Activated naive CD8-positive, alpha-beta T cell treated with anti-CD3 and anti-CD28 coated beads for 36 hours (primary cell): Measurements from ENCODE around the gene ACTR2. TPM values are rescaled to one million over a fixed set of nuclear protein-coding genes. Genes with fewer than 3 reads are reported as not detected.
"Not testable (repeated sequence)": the region's sequence is repeated elsewhere in the genome, so short reads cannot be mapped to it uniquely, and the experiment has no call there.

Experiments
- DNase-seq: peaks from one replicate; pipeline ENCODE4 v3.0.0; 2021
- H3K27ac Mint-ChIP-seq: one replicate; pipeline ENCODE4 v1.8.0; 2022; ENCODE audit warnings: mild to moderate bottlenecking, moderate library complexity, mixed read lengths
- H3K27me3 Mint-ChIP-seq: one replicate; pipeline ENCODE4 v1.8.0; 2022; ENCODE audit warnings: mild to moderate bottlenecking, mixed read lengths
- H3K36me3 Mint-ChIP-seq: one replicate; pipeline ENCODE4 v1.8.0; 2021; ENCODE audit warnings: mild to moderate bottlenecking, mixed read lengths
- H3K4me1 Mint-ChIP-seq: one replicate; pipeline ENCODE4 v1.8.0; 2021; ENCODE audit warnings: mixed read lengths
- H3K4me3 Mint-ChIP-seq: one replicate; pipeline ENCODE4 v1.8.0; 2022; ENCODE audit warnings: mild to moderate bottlenecking, moderate library complexity, mixed read lengths
- H3K9me3 Mint-ChIP-seq: one replicate; pipeline ENCODE4 v1.8.0; 2022; ENCODE audit warnings: mixed read lengths
- total RNA-seq, 2 experiments: library from RNA; stranded (reverse); gene quantifications; one replicate each; pipeline ENCODE4 v1.2.3, GENCODE V29; 2021

Gene ACTR2
- total RNA-seq, 2 experiments from 2014 or later = 298 to 299 TPM

DNA sequence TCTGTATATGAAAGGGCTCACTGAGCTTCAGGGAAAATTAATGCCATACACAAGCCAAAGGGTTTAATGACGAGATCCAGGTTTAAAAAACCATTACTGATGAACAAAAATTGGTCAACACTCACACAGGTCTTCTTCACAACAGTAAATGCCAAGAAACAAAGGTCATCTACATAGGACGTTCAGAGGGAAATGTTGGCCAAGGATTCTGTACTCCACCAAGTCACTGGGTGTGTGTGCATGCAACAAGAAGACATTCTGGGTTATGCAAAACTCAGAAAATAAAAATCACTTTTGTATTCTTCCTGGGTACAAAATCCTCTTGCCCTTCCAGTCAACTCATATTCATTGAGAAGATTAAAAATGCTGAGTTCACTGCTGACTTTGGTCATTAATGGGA is 78.3 kb downstream of the ACTR2 start:
- Mint-ChIP-seq H3K36me3 (peaks cover 2% of the 10 kb centered on the region), H3K9me3 (no peaks in the 10 kb centered on the region), H3K4me1 (peaks cover 22% of the 10 kb centered on the region), H3K27ac (no peak overlapping the region), H3K4me3 (no peak overlapping the region), H3K27me3 (peaks cover 9% of the 10 kb centered on the region)
- DNase-seq = no peak

DNA sequence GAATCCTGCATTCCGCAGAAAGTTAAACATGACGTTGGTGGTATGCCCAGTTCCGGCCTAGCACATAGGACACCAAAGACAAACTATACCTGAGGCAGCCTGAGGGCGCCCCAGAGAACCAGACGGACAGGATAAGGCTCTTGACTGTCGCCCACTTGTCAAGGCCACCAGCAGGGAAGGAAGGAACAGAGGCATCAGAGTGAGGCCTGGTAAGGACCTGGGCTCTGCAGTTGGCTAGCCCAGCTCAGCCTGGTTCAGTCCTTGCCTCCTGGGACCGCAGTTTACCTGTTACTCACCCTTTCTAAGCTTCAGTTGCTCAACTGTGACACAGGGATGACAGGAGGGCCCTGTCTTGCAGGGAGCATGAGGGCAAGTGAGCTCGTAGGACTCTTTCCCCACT is 82.1 kb downstream of the ACTR2 start:
- no peak overlapping the region for H3K27ac Mint-ChIP-seq

DNA sequence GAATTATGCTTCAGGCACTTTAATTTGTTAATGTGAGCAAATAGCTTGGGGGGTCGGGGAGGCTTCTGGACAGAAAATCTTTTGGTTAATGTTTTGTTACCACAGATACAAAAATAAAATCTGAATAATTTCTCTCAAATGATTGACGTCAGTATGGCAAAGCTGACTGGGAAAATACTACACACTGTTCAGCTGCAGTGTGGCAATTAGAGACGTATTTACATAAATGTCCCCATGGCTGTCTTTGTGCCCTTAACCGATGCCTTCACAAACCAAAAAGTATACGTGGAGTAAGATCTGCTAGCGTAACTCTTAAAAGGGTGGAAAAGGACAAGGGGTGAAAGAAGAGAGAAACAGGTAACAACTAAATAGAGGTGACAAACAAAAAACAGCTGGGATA is 83.4 kb downstream of the ACTR2 start:
- Mint-ChIP-seq H3K9me3 (no peaks in the 10 kb centered on the region), H3K4me3 (no peak overlapping the region), H3K4me1 (no peaks in the 10 kb centered on the region), H3K27me3 (no peaks in the 10 kb centered on the region), H3K27ac (no peak overlapping the region), H3K36me3 (peaks cover 11% of the 10 kb centered on the region)
- no peak for DNase-seq

More for the DNA sequence above, 82.1 kb downstream of the ACTR2 start:
- Mint-ChIP-seq H3K4me3 (no peak overlapping the region), H3K9me3 (no peaks in the 10 kb centered on the region), H3K36me3 (peaks cover 11% of the 10 kb centered on the region), H3K27me3 (no peaks in the 10 kb centered on the region), H3K4me1 (no peaks in the 10 kb centered on the region)
- DNase-seq = no peak

DNA sequence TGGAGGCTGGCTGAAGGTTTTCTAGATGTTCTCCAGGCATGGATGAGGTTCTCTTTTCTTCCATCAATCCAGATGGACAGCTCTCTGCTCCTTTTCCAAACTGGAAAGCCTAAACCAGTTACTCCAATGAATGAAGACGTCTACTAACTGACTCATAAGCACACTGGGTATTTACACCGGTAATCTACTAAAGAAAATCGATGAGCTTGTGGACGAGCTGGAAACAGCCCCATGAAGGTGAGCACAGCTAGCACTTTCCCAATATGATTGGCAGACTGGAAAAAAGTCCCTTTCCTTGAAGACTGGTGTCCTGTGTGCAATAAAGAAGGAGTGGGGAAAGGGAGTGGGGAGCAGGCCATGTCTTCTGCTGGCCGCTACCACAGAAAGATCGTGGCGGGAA is 84.0 kb downstream of the ACTR2 start:
- Mint-ChIP-seq H3K4me1 (no peaks in the 10 kb centered on the region), H3K9me3 (no peaks in the 10 kb centered on the region)

DNA sequence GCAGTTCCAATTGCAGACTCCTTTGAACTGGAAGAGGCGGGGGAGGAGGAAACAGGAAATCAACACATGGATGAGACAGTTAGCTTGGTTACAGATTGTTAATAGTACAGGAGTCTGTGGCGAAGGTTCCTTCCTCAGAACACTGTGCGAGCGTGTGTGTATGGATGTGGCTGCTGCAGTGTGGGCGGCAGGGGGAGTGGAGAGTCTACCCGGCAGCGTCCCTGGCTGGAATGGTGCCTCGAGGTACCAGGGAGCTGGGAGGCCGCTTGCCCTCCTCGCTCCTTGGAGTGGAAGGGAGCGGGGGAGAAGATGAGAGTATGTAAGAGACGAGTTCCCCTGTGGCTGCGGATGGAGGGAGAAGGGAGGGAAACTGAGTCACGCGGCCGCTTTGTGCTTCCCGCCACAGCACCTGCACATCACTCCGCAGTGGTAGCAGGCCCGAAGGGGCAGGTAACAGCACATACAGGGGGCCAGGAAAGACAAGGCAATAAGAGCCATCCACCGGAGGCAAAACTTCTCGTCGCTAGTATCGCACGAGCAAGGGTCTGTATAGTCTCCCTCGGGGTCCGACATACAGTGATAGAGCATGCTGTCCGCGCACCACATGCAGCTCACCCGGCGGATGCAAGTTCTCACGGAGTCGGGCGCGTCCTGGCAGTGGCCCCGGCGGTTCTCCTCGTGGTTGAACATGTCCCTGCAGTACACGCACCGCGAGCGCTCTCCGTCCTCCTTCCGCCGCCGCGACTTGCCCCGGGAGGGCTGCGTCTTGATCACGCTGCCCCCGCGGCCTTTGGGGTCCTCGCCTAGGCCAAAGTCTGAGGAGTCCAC is 85.7 kb downstream of the ACTR2 start:
- H3K36me3 Mint-ChIP-seq = peaks cover 13% of the 10 kb centered on the region
- no peaks in the 10 kb centered on the region for H3K9me3 Mint-ChIP-seq
- H3K4me1 Mint-ChIP-seq = no peaks in the 10 kb centered on the region
- no peak overlapping the region for H3K27ac Mint-ChIP-seq
- no peak overlapping the region for H3K4me3 Mint-ChIP-seq
- no peak for DNase-seq
- no peaks in the 10 kb centered on the region for H3K27me3 Mint-ChIP-seq

More for the DNA sequence above, 84.0 kb downstream of the ACTR2 start:
- H3K36me3 Mint-ChIP-seq = peaks cover 12% of the 10 kb centered on the region
- no peaks in the 10 kb centered on the region for H3K27me3 Mint-ChIP-seq
- no peak overlapping the region for H3K27ac Mint-ChIP-seq
- DNase-seq = no peak
- no peak overlapping the region for H3K4me3 Mint-ChIP-seq

DNA sequence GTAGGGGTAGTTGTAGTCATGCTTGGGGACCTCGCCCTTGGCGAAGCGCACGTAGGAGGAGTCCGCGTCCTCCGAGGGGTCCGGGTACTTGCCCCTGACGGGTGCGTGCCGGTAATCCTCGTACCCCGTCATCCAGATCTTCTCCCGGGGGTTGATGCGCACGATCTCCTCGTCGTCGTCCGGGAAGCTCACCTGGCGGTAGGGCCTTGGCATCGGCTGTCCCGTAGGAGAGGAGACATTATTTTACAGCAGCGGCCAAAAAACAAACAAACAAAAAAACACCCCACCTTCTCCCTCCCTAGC is 86.3 kb downstream of the ACTR2 start:
- Mint-ChIP-seq H3K4me1 (no peaks in the 10 kb centered on the region), H3K9me3 (no peaks in the 10 kb centered on the region), H3K27me3 (no peaks in the 10 kb centered on the region), H3K36me3 (peaks cover 13% of the 10 kb centered on the region), H3K4me3 (no peak overlapping the region), H3K27ac (no peak overlapping the region)
- DNase-seq = no peak

DNA sequence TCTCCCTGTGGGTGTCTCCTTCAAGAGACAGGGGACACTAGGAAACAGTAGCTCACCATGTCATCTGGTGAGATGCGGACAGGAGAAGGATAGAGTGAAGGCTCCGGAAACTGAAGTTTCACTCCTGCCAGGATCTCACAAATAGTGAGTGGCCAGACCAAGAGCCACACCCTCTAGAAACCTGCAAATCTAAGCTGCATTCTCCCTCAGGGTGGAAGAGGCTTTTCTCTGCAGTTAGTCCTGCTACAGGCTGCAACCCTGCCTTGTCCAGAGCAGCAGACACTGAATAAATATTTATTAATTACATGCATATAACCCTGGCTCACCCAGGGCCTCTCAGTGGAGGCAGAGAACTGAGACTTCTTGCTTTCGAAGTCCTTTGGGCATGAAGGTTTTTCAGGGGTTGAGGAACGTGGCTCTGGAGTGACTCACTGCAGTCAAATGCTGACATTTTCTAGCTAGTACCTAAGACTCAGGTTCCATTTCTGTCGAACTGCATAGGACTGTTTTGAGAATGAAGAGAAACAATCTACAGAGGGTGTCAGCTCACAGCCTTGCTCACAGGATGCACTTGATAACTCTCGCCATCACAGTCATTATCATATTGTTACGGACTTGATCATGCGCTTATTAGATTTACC is 87.3 kb downstream of the ACTR2 start:
- Mint-ChIP-seq H3K4me3 (no peak overlapping the region), H3K27ac (no peak overlapping the region)

DNA sequence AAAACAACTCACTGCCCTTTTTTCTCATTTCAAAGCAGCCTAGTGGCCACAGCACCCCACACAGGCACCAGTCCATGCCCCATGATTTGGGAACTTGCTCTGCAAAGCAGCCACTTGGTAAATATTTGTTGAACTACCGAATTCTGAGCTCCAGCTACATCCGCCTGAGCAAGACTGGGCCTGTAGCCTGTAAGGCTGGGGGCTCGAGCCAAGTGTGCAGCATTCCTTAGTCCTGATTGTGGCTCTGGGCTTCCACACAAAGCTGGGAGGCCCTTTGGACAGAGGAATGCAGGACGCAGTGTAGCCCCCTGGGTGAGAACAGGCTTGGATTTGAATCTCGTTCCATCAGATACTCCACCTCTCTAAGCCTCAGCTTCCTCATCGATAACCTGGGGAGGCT is 88.4 kb downstream of the ACTR2 start:
- no peaks in the 10 kb centered on the region for H3K9me3 Mint-ChIP-seq
- H3K4me1 Mint-ChIP-seq = peaks cover 5% of the 10 kb centered on the region
- DNase-seq = no peak
- no peak overlapping the region for H3K27ac Mint-ChIP-seq
- H3K27me3 Mint-ChIP-seq = no peaks in the 10 kb centered on the region
- H3K4me3 Mint-ChIP-seq = no peak overlapping the region
- peaks cover 13% of the 10 kb centered on the region for H3K36me3 Mint-ChIP-seq

More for the DNA sequence above, 87.3 kb downstream of the ACTR2 start:
- no peaks in the 10 kb centered on the region for H3K4me1 Mint-ChIP-seq
- H3K27me3 Mint-ChIP-seq = no peaks in the 10 kb centered on the region
- DNase-seq = no peak
- peaks cover 13% of the 10 kb centered on the region for H3K36me3 Mint-ChIP-seq
- H3K9me3 Mint-ChIP-seq = no peaks in the 10 kb centered on the region

DNA sequence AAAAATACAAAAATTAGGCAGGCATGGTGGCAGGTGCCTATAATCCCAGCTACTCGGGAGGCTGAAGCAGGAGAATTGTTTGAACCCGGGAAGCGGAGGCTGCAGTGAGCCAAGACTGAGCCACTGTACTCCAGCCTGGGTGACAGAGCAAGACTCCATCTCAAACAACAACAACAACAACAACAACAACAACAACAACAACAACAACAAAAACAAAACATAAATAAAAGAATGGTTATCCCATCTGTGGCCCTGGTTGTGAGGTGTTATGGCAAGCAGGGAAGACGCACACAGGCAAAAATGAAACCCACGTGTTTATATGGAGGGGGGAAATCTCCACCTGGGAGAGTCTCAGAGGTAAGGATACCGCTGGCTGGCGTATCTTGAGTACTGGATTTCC is 89.7 kb downstream of the ACTR2 start:
- not testable (repeated sequence) for H3K4me1 Mint-ChIP-seq, H3K27me3 Mint-ChIP-seq, H3K27ac Mint-ChIP-seq, H3K9me3 Mint-ChIP-seq, DNase-seq, H3K4me3 Mint-ChIP-seq
- H3K36me3 Mint-ChIP-seq = peaks cover 13% of the 10 kb centered on the region

DNA sequence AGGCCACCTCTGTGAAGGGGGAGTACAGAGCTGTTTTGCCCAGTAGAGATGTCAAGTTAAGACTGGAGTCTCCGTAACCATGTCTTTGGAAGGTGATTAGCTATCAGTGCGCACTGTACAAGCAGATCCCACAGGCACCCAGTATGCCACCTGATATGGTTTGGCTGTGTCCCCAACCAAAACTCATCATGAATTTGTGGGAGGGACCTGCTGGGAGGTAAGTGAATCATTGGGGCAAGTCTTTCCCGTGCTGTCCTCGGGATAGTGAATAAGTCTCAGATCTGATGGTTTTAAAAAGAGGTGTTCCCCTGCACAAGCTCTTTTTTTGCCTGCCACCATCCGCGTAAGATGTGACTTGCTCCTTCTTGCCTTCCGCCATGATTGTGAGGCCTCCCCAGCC is 90.2 kb downstream of the ACTR2 start:
- H3K4me1 Mint-ChIP-seq = peaks cover 5% of the 10 kb centered on the region
- no peaks in the 10 kb centered on the region for H3K9me3 Mint-ChIP-seq
- H3K36me3 Mint-ChIP-seq = peaks cover 12% of the 10 kb centered on the region
- H3K27me3 Mint-ChIP-seq = no peaks in the 10 kb centered on the region
- H3K27ac Mint-ChIP-seq = no peak overlapping the region
- DNase-seq = no peak
- no peak overlapping the region for H3K4me3 Mint-ChIP-seq

DNA sequence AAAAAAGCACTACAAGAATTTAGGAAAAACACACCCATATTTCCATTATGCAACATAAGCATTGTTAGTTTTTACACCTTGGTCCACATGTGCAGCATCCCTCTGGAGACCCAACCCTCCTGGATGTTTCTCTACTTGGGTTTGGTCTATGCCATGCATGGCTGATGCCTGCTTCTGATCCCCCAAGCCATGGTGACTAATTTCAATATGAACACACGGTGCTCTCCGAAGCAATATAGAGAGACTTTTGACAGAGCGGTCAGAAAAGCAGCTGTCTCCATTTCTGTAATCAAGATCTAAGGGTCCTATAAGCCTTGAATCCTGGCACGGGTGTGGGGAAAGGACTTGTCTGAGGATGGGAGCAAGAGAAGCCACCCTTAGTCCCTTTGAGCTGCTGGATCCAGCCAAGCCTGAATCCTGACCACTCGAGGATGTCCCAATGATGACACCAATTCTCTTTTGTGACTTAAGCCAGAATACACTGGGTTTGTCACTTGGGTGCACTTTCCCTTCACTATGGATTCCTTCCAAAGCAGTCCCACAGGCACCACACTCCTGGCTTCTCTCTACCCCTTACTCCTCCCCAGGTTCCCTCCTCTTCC is 91.5 kb downstream of the ACTR2 start:
- Mint-ChIP-seq H3K9me3 (no peaks in the 10 kb centered on the region), H3K27ac (no peak overlapping the region), H3K4me3 (no peak overlapping the region), H3K36me3 (peaks cover 1% of the 10 kb centered on the region), H3K4me1 (peaks cover 5% of the 10 kb centered on the region), H3K27me3 (no peaks in the 10 kb centered on the region)
- no peak for DNase-seq

DNA sequence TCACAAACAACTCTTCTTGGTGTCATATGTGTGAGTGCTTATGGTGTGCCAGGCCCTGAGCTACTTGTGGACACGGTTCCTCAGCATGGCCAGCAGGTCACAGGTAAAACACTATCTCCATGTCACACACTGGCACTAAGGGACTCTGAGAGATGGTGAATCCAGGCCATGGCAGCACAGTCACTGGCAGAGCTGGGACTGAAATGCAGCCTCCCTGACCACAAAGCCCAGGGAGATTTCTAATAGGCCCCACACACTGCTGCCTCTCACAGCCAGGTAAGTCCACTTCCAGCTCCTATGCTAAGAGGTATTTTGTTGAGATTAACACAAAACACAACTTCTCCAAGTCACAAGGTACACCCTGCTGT is 92.0 kb downstream of the ACTR2 start:
- no peak for DNase-seq
- H3K4me3 Mint-ChIP-seq = no peak overlapping the region
- H3K36me3 Mint-ChIP-seq = peaks cover 1% of the 10 kb centered on the region
- H3K9me3 Mint-ChIP-seq = no peaks in the 10 kb centered on the region
- H3K4me1 Mint-ChIP-seq = peaks cover 5% of the 10 kb centered on the region
- no peak overlapping the region for H3K27ac Mint-ChIP-seq
- H3K27me3 Mint-ChIP-seq = no peaks in the 10 kb centered on the region

DNA sequence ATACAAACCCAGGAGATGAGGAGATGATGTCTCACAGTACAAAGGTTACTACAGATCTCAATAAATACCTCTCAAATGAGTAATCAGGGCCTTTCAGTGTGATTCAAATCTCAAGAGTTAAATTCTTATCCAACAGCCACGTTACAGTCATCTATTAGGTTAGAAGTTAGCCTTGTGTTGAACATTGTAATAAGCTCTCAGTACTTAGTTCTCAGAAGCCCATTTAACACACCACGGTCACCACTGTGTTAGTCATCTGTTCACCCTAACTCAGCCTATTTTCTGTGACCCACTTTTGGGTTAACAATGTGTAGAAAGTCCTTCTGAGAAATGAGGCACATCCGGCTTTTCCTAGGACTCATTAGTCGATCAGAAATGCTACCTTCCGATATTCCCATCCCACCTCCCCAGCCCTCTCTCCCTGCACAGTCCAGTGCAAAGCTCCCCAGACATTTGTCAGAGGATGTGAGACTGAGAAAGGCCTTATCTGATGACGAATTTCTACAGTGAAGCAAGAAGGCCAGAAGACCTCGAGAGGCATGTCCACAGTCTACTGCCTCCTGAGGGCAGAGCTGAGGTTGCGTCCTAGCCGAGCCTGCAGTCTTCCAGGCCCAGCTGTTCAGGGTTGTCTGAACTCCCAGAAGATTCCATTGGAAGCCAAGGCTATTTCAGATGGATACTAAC is 92.6 kb downstream of the ACTR2 start:
- peaks cover 5% of the 10 kb centered on the region for H3K4me1 Mint-ChIP-seq
- H3K27me3 Mint-ChIP-seq = no peaks in the 10 kb centered on the region
- H3K27ac Mint-ChIP-seq = no peak overlapping the region
- H3K4me3 Mint-ChIP-seq = no peak overlapping the region
- no peak for DNase-seq
- H3K36me3 Mint-ChIP-seq = peaks cover 1% of the 10 kb centered on the region
- H3K9me3 Mint-ChIP-seq = no peaks in the 10 kb centered on the region
